HG03196 (cell line): Measurements from ENCODE around the gene PDLIM4.

Source experiments
- ATAC-seq: cut with Tn5 transposase; IDR thresholded peaks from one replicate; pipeline ENCODE4 v1.9.1; 2021; ENCODE audit not compliant: unreplicated experiment

Gene PDLIM4

DNA sequence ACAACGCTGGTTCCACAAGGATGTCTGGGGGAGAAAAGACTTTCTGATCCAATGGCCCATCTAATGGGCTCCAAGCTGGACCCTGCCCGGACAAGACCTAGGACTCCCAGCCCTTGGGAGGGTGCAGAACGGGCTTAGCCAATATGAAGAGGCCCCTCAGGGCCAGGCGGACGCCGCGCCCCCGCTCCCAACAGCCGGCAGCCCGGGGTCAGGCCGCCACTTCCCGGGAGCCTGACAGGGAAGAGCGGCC, 30.3 kb upstream of the PDLIM4 start:
- no peak for ATAC-seq

DNA sequence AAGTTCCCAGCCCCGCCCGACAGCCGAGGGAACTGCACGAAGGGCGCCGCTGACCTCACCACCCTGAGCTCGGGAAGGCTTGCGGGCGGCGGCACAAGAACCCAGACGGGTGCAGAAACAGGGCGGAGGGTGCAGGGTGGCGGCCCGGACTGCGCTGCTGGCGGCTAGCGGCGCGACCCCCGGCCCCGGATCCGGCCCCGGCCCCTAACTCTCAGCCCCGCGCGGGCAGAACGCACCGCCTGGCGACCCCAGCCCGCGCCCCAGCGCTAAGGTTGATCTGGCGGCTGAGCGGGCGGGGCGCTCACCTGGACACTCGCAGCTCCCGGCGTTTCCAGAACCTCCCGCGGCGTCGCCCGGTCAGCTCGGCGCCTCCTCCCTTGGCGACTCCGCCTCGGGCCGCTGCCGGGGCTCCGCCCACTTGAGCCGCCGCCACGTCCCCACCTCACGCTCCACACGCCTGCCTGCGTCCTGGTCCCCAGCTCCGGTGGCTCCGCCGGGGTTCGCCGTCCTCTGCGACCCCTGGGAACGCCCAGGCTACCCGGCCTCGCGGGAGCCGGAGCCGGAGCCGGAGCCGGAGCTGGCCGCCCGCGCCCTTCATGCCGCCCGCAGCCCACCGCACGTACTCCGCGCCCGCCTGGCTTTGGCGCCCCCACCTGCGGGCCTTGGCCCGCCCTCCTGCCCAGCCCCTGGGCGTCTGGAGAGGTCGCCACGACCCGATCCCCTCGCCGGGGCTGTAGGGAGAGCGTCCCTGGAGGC, 29.8 kb upstream of the PDLIM4 start, which contains the start of gene P4HA2:
P4HA2 (minus strand) TSS at position 369 of the 756 bp plus-strand sequence. CDS start 9,227 bp downstream, outside the sequence.
- peak; percentile 81 for ATAC-seq

DNA sequence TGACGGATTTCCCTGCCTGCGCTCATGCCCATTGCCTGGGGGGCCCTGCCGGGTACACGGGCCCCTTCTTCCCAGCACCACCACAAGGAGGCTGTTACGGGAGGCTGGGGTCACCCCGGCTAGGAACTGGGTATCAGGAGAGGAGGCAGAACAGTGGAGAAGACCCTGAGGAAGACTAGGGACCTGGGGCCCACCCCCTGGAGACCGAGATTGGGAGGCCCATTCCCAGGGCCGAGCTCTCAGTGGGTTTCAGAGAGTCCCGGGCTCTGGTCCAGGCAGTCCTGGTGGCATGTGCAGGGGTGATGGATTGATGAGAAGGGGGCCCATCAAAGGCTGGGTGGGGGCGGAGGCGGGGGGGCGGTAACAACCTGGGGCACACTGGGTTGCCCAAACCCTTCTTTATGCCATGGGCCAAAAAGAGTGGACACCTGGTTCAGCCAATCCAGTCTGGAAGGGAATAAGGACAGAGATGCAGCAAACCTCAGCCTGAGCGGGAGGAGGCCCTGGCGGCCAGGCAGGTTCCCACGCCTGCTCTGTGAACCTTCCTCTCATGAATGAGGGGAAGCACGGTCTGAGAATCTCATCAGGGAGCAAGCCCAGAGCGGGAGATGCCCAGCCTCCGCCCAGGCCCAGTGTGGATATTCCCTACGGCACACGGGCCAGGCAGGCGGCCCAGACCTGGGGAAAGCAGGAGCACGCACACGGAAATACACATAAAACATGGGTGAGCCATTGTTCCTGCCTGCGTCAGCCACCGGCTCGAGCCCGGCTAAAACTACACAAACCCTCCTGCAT, 29.1 kb upstream of the PDLIM4 start:
- ATAC-seq: no peak

DNA sequence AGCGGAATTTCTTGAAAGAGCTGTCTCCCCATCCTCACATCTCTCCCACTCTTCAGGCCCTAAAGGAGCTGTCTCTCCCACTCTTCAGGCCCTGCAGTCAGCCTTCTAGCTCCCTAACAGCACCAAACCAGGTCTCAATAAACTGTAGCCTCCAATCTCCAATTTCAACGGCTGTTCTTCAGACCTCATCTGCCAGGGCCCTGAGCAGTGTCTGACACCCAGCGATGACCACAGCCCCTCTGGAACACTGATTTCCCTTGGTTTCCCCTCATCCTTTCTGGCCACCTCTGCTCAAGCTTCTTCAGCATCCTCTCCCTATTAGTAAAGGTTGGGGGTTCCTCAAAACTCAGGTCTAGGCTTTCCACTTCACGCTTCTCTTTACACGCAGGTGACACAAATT, 28.3 kb upstream of the PDLIM4 start:
- ATAC-seq: no peak

DNA sequence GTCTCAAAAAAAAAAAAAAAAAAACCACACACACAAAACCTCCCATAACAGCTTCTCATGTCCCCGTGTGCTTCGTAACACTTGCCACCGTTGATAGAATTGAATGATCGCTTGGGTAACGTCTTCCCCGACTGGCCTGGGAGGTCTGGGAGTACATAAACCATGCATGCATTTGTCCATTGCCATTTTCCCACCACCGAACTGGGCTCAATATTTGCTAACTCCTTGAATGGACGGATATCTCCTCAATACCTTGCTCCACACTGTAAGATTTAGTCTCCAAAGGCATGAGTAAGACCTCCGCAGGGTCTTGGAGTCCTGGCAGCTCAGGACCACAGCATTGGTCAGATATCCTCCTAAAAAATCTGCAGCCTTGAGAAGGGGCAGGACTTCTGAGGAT, 26.6 kb upstream of the PDLIM4 start:
- ATAC-seq: no peak

DNA sequence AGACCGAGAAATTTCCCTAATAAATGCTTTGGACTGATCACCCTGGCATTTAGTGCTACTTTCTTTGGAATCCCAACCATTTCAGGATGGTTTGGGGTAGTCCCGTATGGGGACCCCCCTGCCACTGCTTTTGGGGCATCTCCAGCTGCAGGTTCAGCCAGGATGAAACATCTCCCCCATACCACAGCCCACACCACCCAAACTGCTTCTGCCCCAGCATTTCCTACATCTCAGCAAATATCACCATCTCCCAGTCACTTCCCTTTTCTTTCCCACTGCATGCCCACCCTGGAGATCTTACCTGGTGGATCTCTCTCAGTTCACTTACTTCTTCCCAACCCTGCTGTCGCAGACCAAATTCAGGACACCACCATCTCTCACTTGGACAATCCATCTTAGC, 25.0 kb upstream of the PDLIM4 start:
- ATAC-seq: no peak

DNA sequence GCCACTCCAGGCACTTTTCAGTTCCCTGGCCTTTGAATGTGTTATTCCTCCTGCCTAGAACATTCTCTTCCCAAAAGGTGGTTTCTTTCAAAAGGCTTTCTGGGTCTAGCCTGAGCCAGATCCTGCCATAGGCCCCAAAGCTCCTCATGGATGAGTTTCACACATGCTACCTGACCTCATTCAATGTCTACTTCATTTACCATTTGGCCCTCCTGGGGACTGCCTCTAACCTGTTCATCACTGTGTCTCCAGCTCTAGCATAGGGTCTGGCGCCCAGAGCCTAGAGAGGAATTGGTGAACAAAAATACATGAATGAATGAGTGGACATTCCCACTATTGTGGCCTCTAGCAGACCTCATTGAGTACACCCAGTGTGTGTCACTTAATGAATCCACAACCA, 24.4 kb upstream of the PDLIM4 start:
- no peak for ATAC-seq

DNA sequence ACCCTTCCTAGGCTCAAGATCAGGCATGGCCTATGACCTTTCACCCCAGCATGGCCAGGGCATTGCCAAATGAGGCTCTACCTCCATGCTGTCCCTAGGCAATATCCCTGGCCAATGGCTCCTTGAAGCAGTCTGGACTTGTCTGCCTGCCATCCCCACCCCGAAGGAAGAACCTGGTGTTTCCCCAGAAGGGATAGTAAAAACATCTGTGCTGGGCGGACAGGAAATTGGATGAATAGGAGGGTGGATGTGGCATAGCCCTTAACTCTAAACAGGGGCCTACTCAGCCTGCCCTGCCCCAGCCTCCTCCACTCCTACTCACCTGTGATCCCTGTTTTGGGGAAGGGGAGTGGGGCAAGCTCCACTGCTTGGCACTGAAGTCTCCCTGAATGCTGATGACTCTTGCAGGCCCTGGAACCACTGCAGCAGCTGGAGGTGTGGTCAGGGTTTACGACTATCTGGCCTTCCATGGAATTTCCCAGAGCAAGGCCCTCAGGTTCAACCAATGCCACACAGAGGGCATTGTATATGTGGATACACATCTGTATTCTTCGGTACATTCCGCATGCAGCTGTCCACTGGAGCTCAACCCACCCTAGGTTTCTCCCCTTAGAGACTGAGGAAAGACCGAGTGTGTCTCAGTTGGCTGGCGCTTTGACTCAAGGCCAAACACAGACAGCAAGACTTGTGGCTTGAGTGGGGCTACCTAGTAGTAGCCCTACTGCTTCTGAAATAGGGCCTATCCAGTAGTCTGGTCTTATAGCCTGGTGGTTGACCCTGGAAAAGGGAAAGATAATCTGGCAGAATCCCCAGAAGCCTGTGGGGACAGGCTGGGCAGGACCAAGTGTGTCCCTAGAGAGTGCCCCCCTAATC, 23.4 kb upstream of the PDLIM4 start:
- ATAC-seq: no peak

DNA sequence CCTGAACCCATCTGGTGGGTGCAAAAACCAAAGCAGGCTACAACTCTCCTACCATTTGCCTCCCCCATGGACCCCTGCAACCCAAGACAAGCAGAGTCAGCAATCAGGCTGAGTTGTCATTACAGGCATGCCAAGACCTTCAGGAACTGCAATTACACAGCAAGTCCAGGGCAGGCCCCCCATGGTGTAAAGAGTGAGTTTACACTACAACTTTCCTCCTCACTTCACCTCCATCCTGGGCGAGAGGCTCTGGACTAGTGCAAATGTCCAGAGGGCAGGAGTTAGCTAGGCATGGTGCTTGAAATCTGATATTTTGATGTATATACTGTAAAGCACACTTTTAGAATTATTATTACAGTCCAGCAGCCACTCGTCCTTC, 22.8 kb upstream of the PDLIM4 start:
- ATAC-seq: no peak

DNA sequence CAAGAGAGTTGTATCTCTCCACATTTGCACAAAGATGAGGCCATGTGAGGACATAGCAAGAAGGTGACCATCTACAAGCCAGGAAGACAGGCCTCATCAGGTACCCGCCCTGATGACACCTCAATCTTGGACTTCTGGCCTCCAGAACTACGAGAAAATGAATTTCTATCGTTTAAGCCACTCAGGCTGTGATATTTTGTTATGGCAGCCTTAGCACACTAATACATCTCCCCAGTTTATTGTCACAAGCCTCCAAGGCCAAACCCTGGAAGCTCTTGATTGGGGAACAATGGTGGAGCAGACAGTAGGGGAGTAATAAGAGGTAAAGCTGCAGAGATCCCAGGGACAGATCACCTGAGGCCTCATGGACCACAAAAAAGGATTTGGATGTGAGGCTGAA, 22.2 kb upstream of the PDLIM4 start:
- ATAC-seq: no peak

DNA sequence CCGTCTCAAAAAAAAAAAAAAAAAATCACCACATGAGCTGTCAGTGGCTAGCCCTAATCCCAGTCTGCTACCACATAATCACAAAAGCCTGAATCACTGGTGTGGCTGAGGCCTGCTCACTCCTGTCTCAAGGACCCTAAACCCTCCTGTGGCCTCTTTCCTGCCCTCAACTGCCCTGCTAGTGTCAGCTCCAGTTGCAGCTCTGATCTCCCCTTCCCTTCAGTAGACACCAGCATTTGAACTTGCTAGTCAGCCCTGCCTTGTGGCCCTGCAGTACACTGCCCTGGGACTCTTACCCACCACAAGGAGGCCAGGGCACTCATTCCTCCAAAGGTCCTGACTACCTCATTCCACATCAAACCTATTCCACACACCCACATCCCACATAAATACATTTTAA, 20.4 kb upstream of the PDLIM4 start:
- ATAC-seq: no peak

DNA sequence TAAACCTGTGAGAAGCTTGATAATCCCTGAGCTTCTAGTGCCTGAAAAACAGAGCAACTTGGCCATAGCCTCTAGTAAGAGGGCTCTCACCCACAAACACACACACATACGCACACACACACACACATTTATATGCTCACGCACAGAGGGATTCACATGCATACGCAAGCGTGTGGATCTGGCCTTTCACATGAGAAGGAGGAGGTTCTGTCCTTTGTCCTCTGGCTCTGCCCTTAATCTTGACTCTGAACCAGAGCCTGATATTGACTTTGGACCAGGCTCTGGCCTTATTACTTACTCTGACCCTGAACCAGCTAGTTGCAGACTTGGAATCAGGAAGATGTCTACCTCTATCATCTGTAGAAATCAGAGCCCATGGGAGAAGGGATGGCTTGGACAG, 19.8 kb upstream of the PDLIM4 start:
- no peak for ATAC-seq

DNA sequence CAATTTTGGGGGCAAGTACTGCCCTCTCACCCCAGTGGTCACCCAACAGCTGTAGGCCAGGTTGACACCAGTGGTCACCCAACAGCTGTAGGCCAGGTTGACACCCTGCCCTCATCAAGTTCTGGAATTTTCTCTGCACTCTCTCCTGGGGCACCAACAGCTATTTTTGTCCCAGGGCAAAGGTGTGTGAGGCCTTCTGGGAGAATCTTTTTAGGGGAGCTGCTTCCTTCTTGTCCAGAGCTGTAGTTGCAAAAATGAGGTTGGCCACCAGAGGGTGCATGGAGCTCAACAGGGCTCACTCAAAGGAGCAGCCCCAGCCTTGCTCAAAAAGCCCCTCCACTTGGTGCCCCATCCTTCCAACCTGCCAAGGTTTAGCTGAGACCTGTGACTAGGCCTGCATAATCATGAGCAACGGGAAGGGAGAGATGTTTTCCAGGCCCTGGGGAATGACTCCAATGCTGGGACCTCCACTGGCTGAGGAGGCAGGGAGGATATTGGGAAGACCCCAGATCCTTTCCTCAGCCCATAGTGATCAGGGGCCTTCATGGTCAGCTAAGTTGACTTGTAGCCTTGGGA, 19.2 kb upstream of the PDLIM4 start:
- no peak for ATAC-seq

DNA sequence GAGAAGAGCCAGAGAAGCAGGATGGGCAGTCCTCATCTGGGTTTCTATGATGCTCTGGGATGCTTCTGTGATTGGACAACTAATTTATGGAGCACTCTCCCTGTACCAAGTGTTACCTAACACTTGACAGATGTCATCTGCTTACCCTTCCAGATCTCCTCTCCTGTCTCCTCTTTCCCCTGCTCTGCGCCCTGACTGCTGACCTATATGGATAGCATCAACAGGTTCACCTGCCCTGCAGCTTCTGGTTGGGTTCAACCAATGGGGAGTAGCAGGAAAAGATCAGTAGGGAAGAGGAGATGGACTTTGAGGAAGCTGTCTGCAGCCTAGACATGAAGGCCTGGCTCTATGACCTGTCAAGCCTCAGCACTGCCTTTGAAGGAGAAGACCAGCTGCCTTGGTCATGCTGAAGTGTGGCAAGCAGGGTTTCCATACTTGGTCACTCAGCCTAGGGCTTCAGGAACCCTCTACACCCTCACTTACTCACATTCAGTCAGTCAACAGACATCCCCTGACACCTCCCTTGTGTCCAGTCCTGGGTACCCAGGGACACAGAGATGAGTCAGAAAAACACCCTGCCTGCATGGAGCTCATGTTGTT, 18.5 kb upstream of the PDLIM4 start:
- ATAC-seq: no peak

DNA sequence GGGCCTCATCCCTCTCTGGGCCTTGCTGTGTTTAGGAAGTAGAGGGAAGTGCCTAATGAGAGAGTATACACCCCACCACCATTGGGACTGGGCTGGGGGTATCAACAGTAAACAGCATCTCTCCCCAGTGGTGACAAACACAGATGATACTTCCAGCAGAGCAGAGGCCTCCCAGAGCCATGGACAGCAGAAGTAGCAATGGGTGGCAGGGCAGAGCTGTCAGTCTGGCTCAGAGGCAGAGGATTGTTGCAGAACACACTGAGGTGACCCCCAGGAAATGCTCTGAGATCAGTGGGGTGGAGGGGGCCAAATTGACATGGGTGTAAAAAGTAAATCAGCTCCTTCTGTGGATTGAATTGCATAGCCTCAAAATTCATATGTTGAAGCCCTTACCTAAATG, 17.7 kb upstream of the PDLIM4 start:
- no peak for ATAC-seq

DNA sequence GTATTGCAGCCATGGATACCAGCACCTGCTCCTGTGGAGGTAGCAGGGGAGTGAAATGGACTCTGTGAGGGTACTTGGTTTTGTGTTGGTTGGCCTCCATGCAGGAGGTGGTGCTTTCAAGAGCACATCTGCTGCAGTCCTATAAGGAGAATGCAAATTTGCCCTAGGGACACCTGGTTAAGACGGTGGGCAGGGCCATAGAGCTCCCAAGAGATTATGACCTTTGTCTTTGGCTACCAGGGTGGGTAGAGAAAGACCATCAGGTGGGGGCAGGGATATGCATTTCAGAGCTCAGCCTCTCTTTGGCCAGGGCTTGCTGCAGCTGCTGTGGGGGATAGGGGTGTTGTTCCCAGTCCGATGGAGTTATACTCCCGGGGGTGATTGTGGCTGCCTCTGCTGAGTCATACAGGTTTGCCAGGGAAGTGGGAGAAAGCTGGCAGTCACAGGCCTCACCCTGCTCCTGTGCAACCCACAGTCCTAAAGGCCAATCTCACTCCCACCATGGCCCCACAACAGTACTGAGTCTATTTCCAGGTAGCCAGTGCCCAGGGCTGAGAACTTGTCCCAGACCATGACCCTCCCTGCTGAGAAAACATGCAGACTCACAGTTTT, 14.0 kb upstream of the PDLIM4 start:
- no peak for ATAC-seq

DNA sequence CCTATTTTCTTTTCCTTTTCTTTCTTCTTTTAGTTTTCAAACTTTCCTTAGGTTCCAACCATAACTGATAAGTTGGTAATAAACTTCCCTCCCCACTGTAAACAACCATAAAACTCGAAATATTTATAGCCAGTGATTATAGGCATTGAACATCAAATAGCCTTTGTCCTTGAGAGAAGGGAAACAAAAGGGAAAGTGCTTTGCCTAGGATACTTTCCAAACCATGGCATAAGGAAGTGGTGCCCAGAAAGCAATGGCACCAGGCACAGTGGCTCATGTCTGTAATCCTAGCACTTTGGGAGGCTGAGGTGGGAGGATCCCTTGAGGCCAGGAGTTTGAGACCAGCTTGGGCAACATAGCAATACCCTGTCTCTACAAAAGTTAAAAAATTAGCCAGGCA, 11.9 kb upstream of the PDLIM4 start:
- ATAC-seq: no peak

DNA sequence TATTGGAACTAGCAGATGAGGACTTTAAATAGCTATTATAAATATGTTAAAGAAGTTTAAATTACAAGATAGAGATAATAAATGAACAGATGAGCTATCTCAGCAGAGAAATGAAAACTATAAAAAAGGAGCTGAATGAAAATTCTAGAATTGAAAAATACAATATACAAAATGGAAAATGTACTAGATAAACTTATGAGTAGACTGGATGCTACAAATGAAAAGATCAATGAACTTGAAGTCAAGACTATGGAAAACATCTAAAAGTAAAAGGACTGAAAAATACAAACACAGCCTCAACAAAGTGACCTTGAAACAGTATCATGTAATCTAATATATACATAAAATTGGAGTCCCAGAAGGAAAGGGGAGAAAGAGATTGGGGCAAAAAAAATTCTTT, 10.7 kb upstream of the PDLIM4 start:
- no peak for ATAC-seq

DNA sequence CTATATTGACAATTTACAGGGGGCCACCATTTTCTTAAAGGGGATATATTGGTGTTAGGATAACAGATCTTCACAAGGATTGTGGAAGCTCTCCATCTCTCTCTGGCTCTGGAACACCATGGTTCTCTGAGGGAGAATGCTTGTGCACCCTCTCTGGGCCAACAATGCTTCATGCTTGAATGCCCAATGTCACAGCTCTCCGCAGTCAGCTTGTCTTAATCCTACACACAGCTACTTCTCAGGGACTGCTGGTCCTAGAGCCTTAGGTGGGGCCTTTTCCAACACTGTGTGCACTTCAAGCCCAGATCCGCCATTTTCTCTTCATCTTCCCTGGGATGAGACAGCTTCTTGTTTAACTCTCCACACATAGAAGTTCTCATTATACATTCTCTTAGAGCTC, 6.9 kb upstream of the PDLIM4 start:
- ATAC-seq: no peak

DNA sequence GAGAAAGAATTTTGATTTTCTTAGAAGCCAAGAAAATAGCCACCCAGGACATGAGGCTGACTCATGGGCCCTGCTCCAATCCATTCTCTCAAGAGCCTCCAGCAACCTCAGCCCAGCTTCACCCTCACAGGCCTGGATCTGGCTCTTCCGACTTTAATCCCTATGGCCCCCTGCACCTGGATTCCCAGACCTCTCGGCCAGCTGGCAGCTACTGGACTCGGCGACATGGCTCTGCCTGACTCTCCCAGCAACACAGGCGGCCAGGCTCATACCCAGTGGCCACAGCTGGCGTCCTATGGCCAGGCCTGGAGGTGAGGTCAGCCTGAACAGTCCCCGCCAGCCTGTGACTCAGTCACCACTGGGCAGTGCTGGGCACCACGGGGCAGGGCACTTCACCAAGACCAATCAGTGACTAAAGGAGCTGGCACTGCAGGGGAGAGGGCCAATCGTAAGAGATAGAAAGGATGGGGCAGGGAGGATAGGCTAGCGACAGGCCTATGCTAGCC, 6.2 kb upstream of the PDLIM4 start:
- ATAC-seq: no peak
